K562 (cell line): ENCODE results near the gene ZP1. TPM values are rescaled to one million over a fixed set of nuclear protein-coding genes. Genes with fewer than 3 reads are reported as not detected.

Source experiments
- ATAC-seq: fragments of 200-7000 bp; cut with Tn5 transposase; 3 replicates; pipeline ENCODE4 v1.9.1; 2020; ENCODE audit warnings: moderate library complexity
- BruUV-seq: library from RNA; stranded (reverse); fragments of 400-500 nt; replicated peaks from 2 replicates; lab custom pipeline; 2021; lab: Mats Ljungman, UMichigan
- CTCF ChIA-PET: fragments of 300-600 bp; formaldehyde crosslinking; extraction: SDS; loops from one replicate; lab custom pipeline; 2021; ENCODE audit warnings: low intra/inter-chr PET ratio; lab: Yijun Ruan, JAX
- POLR2A ChIA-PET: fragments of 300-600, 350-650 bp; sonication (Branson Sonifier 250); formaldehyde crosslinking; extraction: SDS; loops from one replicate; lab custom pipeline; 2021; ENCODE audit warnings: antibody characterized with exemption, inconsistent platforms; lab: Yijun Ruan, JAX
- DNase-seq, 4 experiments: peaks; one replicate each; pipeline versions ENCODE4 v3.0.0 to v3.0.0-alpha.2; 2011 to 2018; ENCODE audit warnings: low spot score in 3 of 4, mixed read lengths in 3 of 4; ENCODE audit errors: extremely low read depth in 1 of 4
- FAIRE-seq: peaks from 2 replicates; lab custom pipeline; 2011; peaks lifted over from hg19 to GRCh38; lab: Jason Lieb, UNC
- H2AFZ ChIP-seq: 2 replicates; pipeline ENCODE4 v1.6.0; 2011; ENCODE audit warnings: low read depth, low read length, control low read depth, inconsistent platforms
- H3K27ac ChIP-seq: fragments of 200-600 bp; 3 replicates; pipeline ENCODE4 v1.8.0; 2011; ENCODE audit warnings: low read depth, mild to moderate bottlenecking, control low read depth, inconsistent platforms, low read length, moderate library complexity, mixed read lengths; ENCODE audit errors: extremely low read depth
- H3K27me3 ChIP-seq, 2 experiments: fragments of 300-600 bp in 1 of 2; 2 replicates in 1 of 2; 3 replicates in 1 of 2; pipeline versions ENCODE4 v1.6.0 to v1.8.0; 2011; ENCODE audit warnings: inconsistent platforms in 2 of 2, low read length in 2 of 2, mild to moderate bottlenecking in 1 of 2, mixed read lengths in 1 of 2, moderate library complexity in 1 of 2; ENCODE audit not compliant: control insufficient read depth in 2 of 2, insufficient read depth in 2 of 2
- H3K36me3 ChIP-seq: fragments of 300-600 bp; 3 replicates; pipeline ENCODE4 v1.8.0; 2011; ENCODE audit warnings: mild to moderate bottlenecking, low read length, inconsistent platforms; ENCODE audit not compliant: control insufficient read depth, insufficient read depth
- H3K4me1 ChIP-seq, 2 experiments: fragments of 200-600 bp in 1 of 2; replicated peaks in 1 of 2; 2 replicates in 1 of 2; 3 replicates in 1 of 2; pipeline versions ENCODE4 v1.5.1 to v1.8.0; 2011; ENCODE audit warnings: inconsistent platforms in 2 of 2, low read length in 2 of 2, mild to moderate bottlenecking in 1 of 2, mixed read lengths in 1 of 2, moderate library complexity in 1 of 2; ENCODE audit not compliant: control insufficient read depth in 2 of 2, insufficient read depth in 2 of 2
- H3K4me2 ChIP-seq: 2 replicates; pipeline ENCODE4 v1.6.1; 2011; ENCODE audit warnings: low read length, control low read depth, inconsistent platforms, mixed read lengths; ENCODE audit not compliant: insufficient read depth
- H3K4me3 ChIP-seq: fragments of 200-600 bp; sonication (generic), shearing (Covaris generic); 2 replicates; pipeline ENCODE4 v1.5.1; 2016; ENCODE audit warnings: control low read depth, inconsistent platforms
- H3K79me2 ChIP-seq: fragments of 200-600 bp; 3 replicates; pipeline ENCODE4 v1.8.0; 2011; ENCODE audit warnings: low read length, inconsistent platforms; ENCODE audit not compliant: control insufficient read depth, insufficient read depth
- H3K9ac ChIP-seq, 2 experiments: 2 replicates each; pipeline versions ENCODE4 v1.6.0 to v1.6.1; 2011; ENCODE audit warnings: low read depth in 2 of 2, low read length in 2 of 2, control low read depth in 1 of 2, inconsistent platforms in 1 of 2, mild to moderate bottlenecking in 1 of 2, mixed read lengths in 1 of 2; ENCODE audit not compliant: insufficient read depth in 1 of 2
- H3K9me1 ChIP-seq: one replicate; pipeline ENCODE4 v1.6.0; 2011; ENCODE audit warnings: inconsistent platforms, mild to moderate bottlenecking, low read length, moderate library complexity; ENCODE audit not compliant: control insufficient read depth, insufficient read depth
- H3K9me3 ChIP-seq: replicated peaks from 2 replicates; pipeline ENCODE4 v1.5.1; 2011; ENCODE audit warnings: low read depth, low read length, inconsistent platforms; ENCODE audit not compliant: control insufficient read depth, insufficient read depth
- H4K20me1 ChIP-seq: replicated peaks from 2 replicates; pipeline ENCODE4 v1.6.1; 2011; ENCODE audit warnings: low read length, inconsistent platforms, mixed read lengths; ENCODE audit not compliant: control insufficient read depth, insufficient read depth
- ERF ChIP-seq: fragments of 450-650 bp; formaldehyde crosslinking; IDR thresholded peaks from 2 replicates; pipeline ENCODE4 v1.4.0; 2020; ENCODE audit warnings: mild to moderate bottlenecking, mixed read lengths
- ETS2 ChIP-seq: IDR thresholded peaks from 2 replicates; pipeline ENCODE4 v1.6.1; 2016; ENCODE audit warnings: borderline replicate concordance, missing genetic modification characterization, mild to moderate bottlenecking, moderate library complexity, missing compliant biosample characterization; ENCODE audit not compliant: poor library complexity, severe bottlenecking
- FOSL1 ChIP-seq: fragments of 200-800 bp; sonication (Bioruptor generic); conservative IDR thresholded peaks from 2 replicates; pipeline ENCODE4 v1.6.1; 2016; ENCODE audit warnings: missing genetic modification characterization, missing compliant biosample characterization
- GTF3C2 ChIP-seq: IDR thresholded peaks from 3 replicates; pipeline ENCODE4 v1.6.1; 2011; ENCODE audit warnings: borderline replicate concordance, mild to moderate bottlenecking, moderate library complexity; ENCODE audit not compliant: insufficient read length; ENCODE audit errors: extremely low read depth
- POLR2G ChIP-seq: fragments of 200-400 bp; formaldehyde crosslinking; IDR thresholded peaks from 2 replicates; pipeline ENCODE4 v1.6.1; 2017; ENCODE audit warnings: low read depth, mild to moderate bottlenecking, antibody characterized with exemption, low read length, moderate library complexity
- RFX1 ChIP-seq: fragments of 450-650 bp; IDR thresholded peaks from 2 replicates; pipeline ENCODE4 v1.6.1; 2016; ENCODE audit warnings: mild to moderate bottlenecking, moderate library complexity
- SNAPC5 ChIP-seq: fragments of 250-450 bp; sonication (Bioruptor Pico); IDR thresholded peaks from 2 replicates; pipeline ENCODE4 v1.8.0; 2021; ENCODE audit warnings: moderate library complexity, mild to moderate bottlenecking, inconsistent platforms
- ZBTB5 ChIP-seq: fragments of 450-650 bp; IDR thresholded peaks from 2 replicates; pipeline ENCODE4 v1.6.1; 2017; ENCODE audit warnings: antibody characterized with exemption
- ZC3H4 ChIP-seq: sonication (generic); formaldehyde crosslinking; IDR thresholded peaks from 2 replicates; pipeline ENCODE4 v1.9.0; 2021; ENCODE audit warnings: missing genetic modification reagents, borderline replicate concordance
- ZNF324 ChIP-seq: fragments of 250-450 bp; sonication (Bioruptor Pico); IDR thresholded peaks from 2 replicates; pipeline ENCODE4 v1.4.0; 2020; ENCODE audit warnings: mild to moderate bottlenecking
- WGBS: fragments of 100-300 bp; shearing (Covaris generic); methylation state at CpG from one replicate; pipeline ENCODE4 v1.1.6; 2016; ENCODE audit warnings: low coverage, mixed read lengths; ENCODE audit not compliant: insufficient coverage; ENCODE audit errors: missing lambda C conversion rate; 5-methylcytosine and 5-hydroxymethylcytosine counted together
- in situ Hi-C: fragments of 300-500 bp; cut with MboI; formaldehyde crosslinking; loops from 4 replicates; pipeline ENCODE4 v1.15.0; 2018; ENCODE audit warnings: inconsistent platforms, mixed read lengths
- intact Hi-C: fragments of 100-400 bp; cut with micrococcal nuclease; formaldehyde crosslinking; loops from 2 replicates; pipeline ENCODE4 v1.14.2; 2022
- polyA plus RNA-seq, 8 experiments: library from polyadenylated mRNA; depleted of rRNA in 4 of 8; stranded (reverse) in 5 of 8; unstranded in 3 of 8; fragments of >200 nt; fragmentation: Nextera tagmentation in 2 of 8; fragmentation: Illumina TruSeq in 1 of 8; extraction: Ambion mirVana in 2 of 8; extraction: Trizol in 1 of 8; gene quantifications; 2 replicates each; pipeline versions ENCODE4 v1.2.1 to v1.2.3, GENCODE V29; 2011 to 2014; ENCODE audit warnings: inconsistent platforms in 1 of 8, missing spikeins in 1 of 8
- total RNA-seq, 7 experiments: library from RNA; depleted of rRNA in 6 of 7; stranded (reverse); fragments of >200 nt in 6 of 7; fragmentation: Illumina TruSeq in 2 of 7; extraction: Trizol in 2 of 7; gene quantifications; 2 replicates each; pipeline versions ENCODE4 v1.2.1 to v1.2.3, GENCODE V29; 2011 to 2021; ENCODE audit warnings: low replicate concordance in 1 of 7

ZP1 gene
- total and polyA plus RNA-seq, 9 of the 15 experiments (the other 6 are each of a cell fraction or from before 2014, with no cell fraction given), result 0.11 to 0.15 TPM; not detected in 7

- TF ChIP-seq ETS2 (no peak), ERF (CRISPR knock-in tag) (no peak), SNAPC5 (no peak), POLR2G (0 out of 2 replicates have a peak, but pooled peaks have one; percentile 14), RFX1 (no peak), FOSL1 (0 out of 2 replicates have a peak, but pooled peaks have one; percentile 21), ZBTB5 (no peak)
Observed at GRCh38 chr11:60872961-60873524, 5.7 kb downstream of the ZP1 start (continued).

GRCh38 chr11:60873533-60873932, 6.2 kb downstream of the ZP1 start:
- H3K9me1 ChIP-seq, result peaks cover 3% of the 10 kb centered on the region
- peaks cover 6 to 22% of the 10 kb centered on the region in 2 experiments; a peak in 4 of 5 replicates for H3K4me1 ChIP-seq
- no peak overlapping the region; the same call in 1 of the 2 replicates for H3K4me2 ChIP-seq
- H3K4me3 ChIP-seq, result no peak overlapping the region
- CTCF ChIA-PET, result no interaction called here
- H3K36me3 ChIP-seq, result 0 out of 3 replicates have a peak, but pooled peaks cover 3% of the 10 kb centered on the region
- peak overlapping the region in 1 of 2 experiments; percentile 65; a peak in 2 of 4 replicates for H3K9ac ChIP-seq
- no peak for DNase-seq
- POLR2A ChIA-PET, result interaction anchor here (1.3 to 2.1 kb wide), 2 partner anchors 9 to 14 kb away, joined by 4 to 7 read pairs; no protein-coding TSS in a partner anchor
- H2AFZ ChIP-seq, result no peak overlapping the region
- H3K79me2 ChIP-seq, result no peaks in the 10 kb centered on the region
- ATAC-seq, result no peak
- no TSS peak for BruUV-seq
- in situ Hi-C loops (no loop called here), intact Hi-C loops (no loop called here)
- no peak overlapping the region for H3K27ac ChIP-seq
- no peaks in the 10 kb centered on the region for H3K9me3 ChIP-seq
- H4K20me1 ChIP-seq, result no peaks in the 10 kb centered on the region
- WGBS, result 62% methylated on average over 12 of the region's 12 CpGs
- FAIRE-seq, result no peak
- no peaks in the 10 kb centered on the region for H3K27me3 ChIP-seq
- no peak for TF ChIP-seq GTF3C2
- 0 out of 2 replicates have a peak, but pooled peaks have one; percentile 2 for TF ChIP-seq FOSL1
- TF ChIP-seq ZNF324 (CRISPR knock-in tag), result no peak
- no peak for TF ChIP-seq ZC3H4 (CRISPR knock-in tag)
